GM12872 (cell line): Measurements from ENCODE around the gene MVB12B.

Experiments used
- CTCF ChIP-seq: IDR thresholded peaks from 3 replicates; pipeline ENCODE4 v1.5.1; 2011; ENCODE audit warnings: low read depth, mild to moderate bottlenecking, low read length, moderate library complexity; ENCODE audit not compliant: insufficient read depth

The MVB12B gene

DNA sequence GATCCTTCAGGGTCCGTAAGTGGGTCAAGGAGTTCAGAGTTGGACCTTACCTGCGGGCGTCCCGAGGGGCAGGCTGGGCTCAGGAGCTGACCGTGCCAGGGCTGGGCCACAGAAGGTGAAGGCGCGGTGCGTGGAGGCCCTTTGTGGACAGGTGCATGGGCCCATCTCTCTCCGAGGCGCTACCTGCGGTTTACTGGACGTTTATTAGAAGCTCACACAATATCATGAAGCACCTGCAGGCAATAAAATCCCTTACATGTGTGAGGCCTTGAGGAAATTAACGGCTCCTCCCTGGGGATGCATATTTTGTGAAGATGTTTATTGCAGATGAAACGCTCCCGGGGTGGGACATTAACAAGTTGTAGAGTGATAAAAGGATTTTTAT is 207.3 kb downstream of the MVB12B start:
- TF ChIP-seq CTCF = no peak

DNA sequence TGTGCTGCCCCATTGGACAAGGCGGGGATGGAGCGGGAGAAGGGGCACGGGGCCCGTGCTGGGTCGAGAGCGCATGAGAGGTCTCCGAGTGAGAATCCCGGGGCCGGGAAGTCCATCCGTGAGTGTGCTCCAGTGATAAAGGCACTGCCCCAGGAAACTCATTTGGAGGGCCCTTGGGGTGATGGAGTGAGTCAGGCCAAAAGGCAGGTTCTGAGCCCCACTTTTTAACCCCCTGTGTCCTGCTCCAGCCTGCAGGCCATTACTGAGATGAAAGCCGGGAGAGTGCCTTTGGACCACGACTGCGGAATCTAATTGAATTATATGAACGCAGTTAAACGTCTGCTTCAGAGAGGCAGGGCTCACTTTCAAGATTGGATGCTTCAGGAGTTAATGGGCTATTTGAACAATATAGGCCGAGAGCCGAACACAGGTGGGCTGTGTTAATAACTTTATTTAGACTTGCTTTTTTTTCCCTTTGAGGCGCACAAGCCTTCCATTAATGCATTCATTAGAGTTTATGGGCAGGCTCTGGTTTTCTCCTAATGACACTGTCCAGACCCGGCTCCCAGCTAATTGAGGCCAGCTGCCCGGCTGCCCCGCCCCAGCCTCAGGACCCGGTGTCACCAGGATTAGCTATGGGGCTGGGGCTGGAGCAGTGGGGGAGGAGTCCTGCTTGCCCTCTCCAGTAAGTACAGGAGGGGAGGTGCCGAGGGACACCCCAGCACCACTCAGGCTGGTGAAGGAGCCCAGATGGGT is 208.0 kb downstream of the MVB12B start:
- no peak for TF ChIP-seq CTCF

GRCh38 chr9:126536131-126536530 is 209.5 kb downstream of the MVB12B start:
- TF ChIP-seq CTCF = no peak

- no peak for TF ChIP-seq CTCF
These were observed 210.3 kb downstream of the MVB12B start for GRCh38 chr9:126536841-126537465.

GRCh38 chr9:126538550-126538949 is 211.9 kb downstream of the MVB12B start:
- no peak for TF ChIP-seq CTCF

- no peak for TF ChIP-seq CTCF
These were observed 216.9 kb downstream of the MVB12B start for GRCh38 chr9:126543490-126543889.

- no peak for TF ChIP-seq CTCF
These were observed 218.5 kb downstream of the MVB12B start for GRCh38 chr9:126545106-126545505.
